GM23248 (cell line): Measurements from ENCODE around the gene CST7. TPM values are rescaled to one million over a fixed set of nuclear protein-coding genes. Genes with fewer than 3 reads are reported as not detected.

ENCODE experiments used
- DNase-seq: peaks from one replicate; pipeline ENCODE4 v3.0.0-alpha.2; 2015
- H2AFZ ChIP-seq: fragments of 200-600 bp; sonication (generic); 2 replicates; pipeline ENCODE4 v1.6.1; 2016; ENCODE audit warnings: antibody characterized with exemption
- H3F3A ChIP-seq: fragments of 200-600 bp; sonication (generic); 2 replicates; pipeline ENCODE4 v1.6.1; 2016; ENCODE audit warnings: mild to moderate bottlenecking, antibody characterized with exemption, mixed run types; ENCODE audit not compliant: insufficient read depth
- H3K27ac ChIP-seq: fragments of 200-600 bp; sonication (generic); 2 replicates; pipeline ENCODE4 v1.5.1; 2016; ENCODE audit warnings: mild to moderate bottlenecking
- H3K27me3 ChIP-seq: fragments of 200-600 bp; sonication (generic); replicated peaks from 2 replicates; pipeline ENCODE4 v1.6.1; 2016; ENCODE audit warnings: mild to moderate bottlenecking; ENCODE audit not compliant: insufficient read depth
- H3K36me3 ChIP-seq: fragments of 200-600 bp; sonication (generic); 2 replicates; pipeline ENCODE4 v1.6.1; 2016; ENCODE audit warnings: low read depth, mild to moderate bottlenecking
- H3K4me1 ChIP-seq: fragments of 200-600 bp; sonication (generic); 2 replicates; pipeline ENCODE4 v1.6.1; 2016; ENCODE audit warnings: mild to moderate bottlenecking; ENCODE audit not compliant: insufficient read depth
- H3K4me2 ChIP-seq: fragments of 200-600 bp; sonication (generic); one replicate; pipeline ENCODE4 v1.6.1; 2016; ENCODE audit warnings: mild to moderate bottlenecking; ENCODE audit not compliant: unreplicated experiment
- H3K4me3 ChIP-seq: fragments of 200-600 bp; sonication (generic); 2 replicates; pipeline ENCODE4 v1.5.1; 2016; ENCODE audit warnings: mild to moderate bottlenecking
- H3K79me2 ChIP-seq: fragments of 200-600 bp; sonication (generic); 2 replicates; pipeline ENCODE4 v1.6.1; 2016; ENCODE audit warnings: mild to moderate bottlenecking; ENCODE audit not compliant: insufficient read depth
- H3K9ac ChIP-seq: fragments of 200-600 bp; sonication (generic); 2 replicates; pipeline ENCODE4 v1.6.1; 2016; ENCODE audit warnings: mild to moderate bottlenecking
- H3K9me2 ChIP-seq: fragments of 200-600 bp; sonication (generic); 2 replicates; pipeline ENCODE4 v1.6.1; 2016; ENCODE audit warnings: mixed run types, mild to moderate bottlenecking, moderate library complexity; ENCODE audit not compliant: insufficient read depth
- H3K9me3 ChIP-seq: fragments of 200-600 bp; sonication (generic); one replicate; pipeline ENCODE4 v1.6.1; 2017; ENCODE audit warnings: low read depth
- H4K20me1 ChIP-seq: fragments of 200-600 bp; sonication (generic); 2 replicates; pipeline ENCODE4 v1.6.0; 2016; ENCODE audit not compliant: insufficient read depth
- EZH2 ChIP-seq: fragments of 200-600 bp; sonication (generic); IDR thresholded peaks from 2 replicates; pipeline ENCODE4 v1.6.1; 2018; ENCODE audit warnings: antibody characterized with exemption, mild to moderate bottlenecking; ENCODE audit not compliant: insufficient read depth, poor library complexity, severe bottlenecking
- EZH2phosphoT487 ChIP-seq: fragments of 200-600 bp; sonication (generic); IDR thresholded peaks from 2 replicates; pipeline ENCODE4 v1.6.1; 2018; ENCODE audit warnings: antibody characterized with exemption, moderate library complexity, mild to moderate bottlenecking, low read depth; ENCODE audit not compliant: insufficient read depth
- WGBS, 2 experiments: methylation state at CpG; one replicate each; pipeline ENCODE4 v1.1.6; 2015 to 2017; ENCODE audit warnings: low lambda C conversion rate in 2 of 2, low coverage in 1 of 2; ENCODE audit errors: missing lambda C conversion rate in 2 of 2; 5-methylcytosine and 5-hydroxymethylcytosine counted together
- in situ Hi-C: fragments of 300-500 bp; cut with MboI; formaldehyde crosslinking; loops from 2 replicates; pipeline ENCODE4 v1.15.0; 2020
- polyA plus RNA-seq: library from polyadenylated mRNA; unstranded; fragments of >200 nt; fragmentation: Nextera tagmentation; extraction: Ambion mirVana; gene quantifications from 2 replicates; pipeline ENCODE4 v1.2.1, GENCODE V29; 2016
- total RNA-seq: library from RNA; depleted of rRNA; stranded (reverse); fragments of >200 nt; shearing (Covaris generic); gene quantifications from 2 replicates; pipeline ENCODE4 v1.2.3, GENCODE V29; 2014; rRNA removed

The CST7 gene
- total RNA-seq (not detected in 2 replicates), polyA plus RNA-seq (not detected in 2 replicates)

- Histone ChIP-seq H3K79me2 (no peaks in the 10 kb centered on the region), H3K9me3 (no peaks in the 10 kb centered on the region), H3K4me1 (no peaks in the 10 kb centered on the region), H3K27ac (no peak within 1 kb of the TSS), H3K4me3 (no peak within 1 kb of the TSS), H3K27me3 (no peaks in the 10 kb centered on the region), H3K9me2 (no peaks in the 10 kb centered on the region), H3K36me3 (no peaks in the 10 kb centered on the region), H3K4me2 (no peak within 1 kb of the TSS), H3K9ac (no peak within 1 kb of the TSS), H3F3A (no peaks in the 10 kb centered on the region), H4K20me1 (no peaks in the 10 kb centered on the region), H2AFZ (no peak within 1 kb of the TSS)
- no peak for TF ChIP-seq EZH2phosphoT487
- no peak for TF ChIP-seq EZH2
- WGBS, 2 experiments, result 78 to 83% methylated on average over 18 to 20 of the region's 20 CpGs
- in situ Hi-C loops, result no loop called here
- DNase-seq, result no peak
Observed at GRCh38 chr20:24948939-24949679, at the start of gene CST7. TSS of gene CST7 (plus strand) at chr20:24949269. CDS start at chr20:24949506, 237 bp downstream.

GRCh38 chr20:24906806-24907205 lies 42.3 kb upstream of the CST7 start:
- in situ Hi-C loops, result no loop called here
- H3K4me2 ChIP-seq, result no peak overlapping the region
- H3K36me3 ChIP-seq, result no peaks in the 10 kb centered on the region
- no peak overlapping the region for H3K27ac ChIP-seq
- H3K9me2 ChIP-seq, result no peaks in the 10 kb centered on the region
- H2AFZ ChIP-seq, result no peak overlapping the region
- no peak overlapping the region for H3K9ac ChIP-seq
- no peaks in the 10 kb centered on the region for H3K9me3 ChIP-seq
- no peaks in the 10 kb centered on the region for H4K20me1 ChIP-seq
- no peak for DNase-seq
- no peaks in the 10 kb centered on the region for H3K79me2 ChIP-seq
- H3K27me3 ChIP-seq, result no peaks in the 10 kb centered on the region; the same call in 1 of the 2 replicates
- no peaks in the 10 kb centered on the region for H3F3A ChIP-seq
- H3K4me1 ChIP-seq, result no peaks in the 10 kb centered on the region
- TF ChIP-seq EZH2, result no peak
- no peak for TF ChIP-seq EZH2phosphoT487
- no peak overlapping the region for H3K4me3 ChIP-seq
- 87 to 88% methylated on average over 1 of the region's 1 CpG for WGBS, 2 experiments

GRCh38 chr20:24908642-24909041 lies 40.4 kb upstream of the CST7 start:
- in situ Hi-C loops, result no loop called here
- no peaks in the 10 kb centered on the region for H3K9me3 ChIP-seq
- no peak for DNase-seq

GRCh38 chr20:24909086-24909780 lies 39.8 kb upstream of the CST7 start:
- whole genome bisulfite sequencing, 2 experiments, result 53 to 59% methylated on average over 9 of the region's 9 CpGs
- DNase-seq, result no peak
- Histone ChIP-seq H3K4me2 (no peak overlapping the region), H3K9me3 (no peaks in the 10 kb centered on the region), H3K4me3 (no peak overlapping the region), H3K9me2 (no peaks in the 10 kb centered on the region), H4K20me1 (no peaks in the 10 kb centered on the region), H3K79me2 (no peaks in the 10 kb centered on the region), H3K9ac (no peak overlapping the region), H3K36me3 (no peaks in the 10 kb centered on the region), H3K27ac (no peak overlapping the region), H2AFZ (no peak overlapping the region), H3K27me3 (no peaks in the 10 kb centered on the region; the same call in 1 of the 2 replicates), H3F3A (no peaks in the 10 kb centered on the region), H3K4me1 (no peaks in the 10 kb centered on the region)
- in situ Hi-C loops, result no loop called here
- no peak for TF ChIP-seq EZH2phosphoT487
- no peak for TF ChIP-seq EZH2

More at GRCh38 chr20:24908642-24909041, 40.4 kb upstream of the CST7 start:
- no peaks in the 10 kb centered on the region for H3F3A ChIP-seq
- no peaks in the 10 kb centered on the region; the same call in 1 of the 2 replicates for H3K27me3 ChIP-seq
- TF ChIP-seq EZH2phosphoT487, result no peak
- TF ChIP-seq EZH2, result no peak
- no peaks in the 10 kb centered on the region for H4K20me1 ChIP-seq
- H3K4me3 ChIP-seq, result no peak overlapping the region
- H3K27ac ChIP-seq, result no peak overlapping the region
- no peaks in the 10 kb centered on the region for H3K4me1 ChIP-seq
- H3K9me2 ChIP-seq, result no peaks in the 10 kb centered on the region
- H2AFZ ChIP-seq, result no peak overlapping the region
- 40 to 52% methylated on average over 1 of the region's 1 CpG for WGBS, 2 experiments
- no peaks in the 10 kb centered on the region for H3K79me2 ChIP-seq
- H3K36me3 ChIP-seq, result no peaks in the 10 kb centered on the region
- no peak overlapping the region for H3K9ac ChIP-seq
- no peak overlapping the region for H3K4me2 ChIP-seq
